ENCODE results near the gene SOX5.

The SOX5 gene

DNA sequence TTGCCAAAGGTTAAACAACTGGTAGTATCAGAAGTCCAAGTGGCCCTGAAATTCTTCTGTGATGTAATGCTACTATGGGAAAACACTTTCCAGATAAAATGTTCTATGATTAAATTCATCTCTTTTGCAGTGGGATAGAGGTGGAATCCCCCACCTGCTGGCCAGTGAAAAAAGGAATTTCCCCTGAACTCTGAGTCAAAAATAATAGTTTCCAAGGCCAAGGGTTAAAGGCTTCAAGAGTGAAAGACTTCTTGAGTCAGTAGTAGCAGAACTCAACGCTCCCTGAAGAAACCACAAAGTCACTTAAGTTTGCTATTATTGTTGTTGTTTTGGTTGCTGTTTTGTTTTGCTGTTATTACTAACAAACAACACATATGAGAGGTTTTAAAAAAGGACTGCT, 330.8 kb downstream of the SOX5 start:
- H3K9ac ChIP-seq (ENCODE audit: low read length), result no peak overlapping the region
- no peaks in the 10 kb centered on the region for H3K27me3 ChIP-seq (ENCODE audit: control insufficient read depth, insufficient read depth, low read length)
- no peaks in the 10 kb centered on the region for H3K9me3 ChIP-seq (ENCODE audit: control insufficient read depth, low read length)
- no peak overlapping the region for H3K4me3 ChIP-seq (ENCODE audit: low read length)
- H3K4me1 ChIP-seq (ENCODE audit: control insufficient read depth, insufficient read depth, low read length), result no peaks in the 10 kb centered on the region
- H3K36me3 ChIP-seq (ENCODE audit: control insufficient read depth, insufficient read depth, low read length), result no peaks in the 10 kb centered on the region

DNA sequence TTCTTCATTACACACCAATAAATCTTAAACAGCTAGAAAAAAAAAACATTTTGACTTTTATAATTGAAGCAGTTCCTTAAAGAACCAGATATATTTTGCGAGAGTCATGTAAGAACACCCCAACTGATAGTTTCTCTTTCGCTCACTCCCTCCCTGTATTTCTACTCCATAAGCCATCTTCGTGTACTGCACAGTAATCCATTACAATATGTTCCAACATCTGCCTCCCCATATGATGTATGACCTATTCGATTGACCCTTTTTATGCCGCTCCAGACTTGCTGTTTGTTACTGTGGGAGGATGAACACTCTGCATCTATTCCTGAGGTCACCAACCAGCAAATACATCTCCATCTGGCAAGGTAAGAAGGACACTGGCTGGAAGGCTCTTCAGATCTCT, 331.7 kb downstream of the SOX5 start:
- H3K4me1 ChIP-seq (ENCODE audit: control insufficient read depth, insufficient read depth, low read length), result no peaks in the 10 kb centered on the region
- H3K27me3 ChIP-seq (ENCODE audit: control insufficient read depth, insufficient read depth, low read length), result no peaks in the 10 kb centered on the region
- H3K9me3 ChIP-seq (ENCODE audit: control insufficient read depth, low read length), result no peaks in the 10 kb centered on the region
- H3K9ac ChIP-seq (ENCODE audit: low read length), result no peak overlapping the region
- H3K36me3 ChIP-seq (ENCODE audit: control insufficient read depth, insufficient read depth, low read length), result no peaks in the 10 kb centered on the region
- H3K4me3 ChIP-seq (ENCODE audit: low read length), result no peak overlapping the region

DNA sequence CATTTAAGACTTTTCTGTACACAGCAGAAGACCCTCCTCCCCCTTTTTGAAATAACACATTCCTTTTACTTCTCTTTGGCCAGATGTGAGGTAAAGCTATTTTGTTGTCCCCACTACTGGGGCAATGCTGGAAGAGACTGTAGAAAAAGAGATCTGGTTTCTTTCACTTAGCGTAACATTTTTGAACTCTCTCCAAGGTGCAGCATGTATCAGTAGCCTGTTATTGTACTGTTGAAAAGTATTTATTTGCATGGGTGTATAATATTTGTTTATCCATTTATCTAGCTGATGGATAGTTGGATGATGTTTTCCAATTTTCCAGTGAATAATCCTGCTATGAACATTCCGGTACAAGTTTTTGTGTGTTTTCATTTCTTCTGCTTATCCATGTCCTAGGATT, 335.2 kb downstream of the SOX5 start:
- H3K4me3 ChIP-seq (ENCODE audit: low read length), result no peak overlapping the region
- H3K9ac ChIP-seq (ENCODE audit: low read length), result no peak overlapping the region
- no peaks in the 10 kb centered on the region for H3K4me1 ChIP-seq (ENCODE audit: control insufficient read depth, insufficient read depth, low read length)
- H3K36me3 ChIP-seq (ENCODE audit: control insufficient read depth, insufficient read depth, low read length), result no peaks in the 10 kb centered on the region
- H3K27me3 ChIP-seq (ENCODE audit: control insufficient read depth, insufficient read depth, low read length), result no peaks in the 10 kb centered on the region
- H3K9me3 ChIP-seq (ENCODE audit: control insufficient read depth, low read length), result no peaks in the 10 kb centered on the region

DNA sequence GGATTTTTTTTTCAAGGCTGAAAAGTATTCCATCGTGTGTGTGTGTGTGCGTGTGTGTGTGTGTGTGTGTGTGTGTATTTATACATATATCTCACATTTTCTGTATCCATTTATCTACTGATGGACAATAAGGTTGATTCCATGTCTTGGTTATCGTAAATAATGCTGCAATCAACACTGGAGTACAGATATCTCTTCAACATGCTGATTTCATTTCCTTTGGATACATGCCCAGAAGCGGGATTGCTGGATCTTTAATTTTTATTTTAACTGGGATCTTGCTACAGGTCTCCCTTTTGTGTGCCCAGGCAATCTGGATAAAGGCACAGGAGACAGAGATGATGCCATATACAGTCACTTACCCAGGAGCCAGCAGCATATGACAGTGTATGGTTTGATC, 338.1 kb downstream of the SOX5 start:
- H3K4me3 ChIP-seq (ENCODE audit: low read length), result no peak overlapping the region
- no peaks in the 10 kb centered on the region for H3K9me3 ChIP-seq (ENCODE audit: control insufficient read depth, low read length)
- H3K9ac ChIP-seq (ENCODE audit: low read length), result no peak overlapping the region
- H3K36me3 ChIP-seq (ENCODE audit: control insufficient read depth, insufficient read depth, low read length), result no peaks in the 10 kb centered on the region
- H3K27me3 ChIP-seq (ENCODE audit: control insufficient read depth, insufficient read depth, low read length), result no peaks in the 10 kb centered on the region
- no peaks in the 10 kb centered on the region for H3K4me1 ChIP-seq (ENCODE audit: control insufficient read depth, insufficient read depth, low read length)

DNA sequence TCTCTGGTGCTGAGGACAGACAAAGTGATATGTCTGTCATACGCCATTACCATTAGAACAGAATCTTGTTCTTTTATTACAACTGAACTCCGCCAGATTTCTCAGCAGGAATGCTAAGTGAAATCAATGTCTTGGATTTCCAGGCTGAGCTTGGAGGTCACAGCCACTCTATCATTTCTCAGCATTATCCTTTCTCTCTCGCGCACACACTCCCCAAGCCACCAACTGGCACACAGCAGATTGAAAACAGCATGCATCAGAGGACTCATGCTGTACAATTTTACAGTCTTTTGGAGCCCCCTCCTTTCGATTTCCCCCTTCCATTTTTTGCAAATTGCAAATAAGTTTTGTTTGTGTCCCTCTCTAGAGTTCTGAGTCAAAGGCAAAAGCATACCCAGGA, 348.6 kb downstream of the SOX5 start:
- Histone ChIP-seq H3K27me3 (ENCODE audit: control insufficient read depth, insufficient read depth, low read length) (no peaks in the 10 kb centered on the region), H3K9ac (ENCODE audit: low read length) (no peak overlapping the region)

DNA sequence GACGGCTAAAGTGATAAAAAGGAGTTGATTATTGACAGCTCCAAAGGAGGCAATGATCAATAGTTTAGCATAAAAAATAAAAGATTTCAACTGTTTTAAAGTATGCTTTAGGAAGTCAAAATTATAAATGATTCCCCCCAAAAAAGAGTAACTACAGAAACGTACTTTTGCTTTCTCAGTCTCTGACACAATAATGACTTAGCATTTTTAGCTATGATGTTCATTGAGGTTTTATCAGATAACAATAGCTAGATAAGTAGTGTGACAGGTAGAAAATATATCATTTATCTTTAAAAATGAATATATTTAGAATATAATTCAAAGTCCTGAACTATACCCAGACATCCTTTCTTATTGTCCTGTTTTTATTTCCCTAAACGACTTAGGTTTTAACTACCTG, 352.9 kb downstream of the SOX5 start:
- Histone ChIP-seq H3K36me3 (ENCODE audit: control insufficient read depth, insufficient read depth, low read length) (no peaks in the 10 kb centered on the region), H3K9ac (ENCODE audit: low read length) (no peak overlapping the region), H3K4me3 (ENCODE audit: low read length) (no peak overlapping the region), H3K27me3 (ENCODE audit: control insufficient read depth, insufficient read depth, low read length) (no peaks in the 10 kb centered on the region), H3K4me1 (ENCODE audit: control insufficient read depth, insufficient read depth, low read length) (no peaks in the 10 kb centered on the region), H3K9me3 (ENCODE audit: control insufficient read depth, low read length) (no peaks in the 10 kb centered on the region)

More for the DNA sequence above, 348.6 kb downstream of the SOX5 start:
- H3K9me3 ChIP-seq (ENCODE audit: control insufficient read depth, low read length), result no peaks in the 10 kb centered on the region
- H3K4me1 ChIP-seq (ENCODE audit: control insufficient read depth, insufficient read depth, low read length), result no peaks in the 10 kb centered on the region
- no peaks in the 10 kb centered on the region for H3K36me3 ChIP-seq (ENCODE audit: control insufficient read depth, insufficient read depth, low read length)
- H3K4me3 ChIP-seq (ENCODE audit: low read length), result no peak overlapping the region

DNA sequence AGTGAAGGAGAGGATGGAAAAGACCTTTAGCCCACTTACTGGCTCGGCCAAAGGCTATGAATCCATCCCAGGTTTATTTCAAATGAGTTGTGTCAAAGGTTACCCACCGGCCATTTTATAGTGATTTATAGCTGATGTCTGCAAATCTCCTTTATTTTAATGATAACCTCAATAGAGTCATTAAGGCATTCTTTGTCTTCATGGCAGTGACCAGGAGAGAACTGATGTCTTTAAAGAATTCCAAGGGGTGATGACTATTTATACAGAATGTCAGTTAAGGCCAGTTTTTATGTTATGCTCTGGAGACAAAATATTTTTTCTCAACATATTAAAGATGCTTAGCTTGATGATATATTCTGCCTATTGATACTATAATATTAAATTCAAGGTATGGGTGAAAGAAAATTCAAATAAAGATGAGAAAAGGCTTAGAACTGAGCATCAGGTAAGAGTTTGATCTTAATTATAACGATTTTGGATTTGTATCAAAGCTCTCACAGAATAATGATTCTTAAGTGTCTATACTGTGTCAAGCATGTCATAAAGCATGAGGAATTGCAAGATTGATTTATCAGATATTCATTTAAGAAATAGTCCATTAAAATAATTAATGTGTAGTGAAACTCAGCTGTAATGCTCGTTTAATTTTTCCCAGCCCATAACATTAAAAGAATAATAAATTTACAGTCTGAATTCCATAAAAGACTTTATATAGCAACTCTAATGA, 361.5 kb downstream of the SOX5 start:
- no peak overlapping the region for H3K9ac ChIP-seq (ENCODE audit: low read length)
- no peaks in the 10 kb centered on the region for H3K36me3 ChIP-seq (ENCODE audit: control insufficient read depth, insufficient read depth, low read length)
- H3K4me3 ChIP-seq (ENCODE audit: low read length), result no peak overlapping the region

GRCh38 chr12:23585782-23586163, 363.7 kb downstream of the SOX5 start:
- Histone ChIP-seq H3K9ac (ENCODE audit: low read length) (no peak overlapping the region), H3K27me3 (ENCODE audit: control insufficient read depth, insufficient read depth, low read length) (no peaks in the 10 kb centered on the region), H3K36me3 (ENCODE audit: control insufficient read depth, insufficient read depth, low read length) (no peaks in the 10 kb centered on the region), H3K9me3 (ENCODE audit: control insufficient read depth, low read length) (no peaks in the 10 kb centered on the region), H3K4me1 (ENCODE audit: control insufficient read depth, insufficient read depth, low read length) (no peaks in the 10 kb centered on the region), H3K4me3 (ENCODE audit: low read length) (no peak overlapping the region)

More for the DNA sequence above, 361.5 kb downstream of the SOX5 start:
- no peaks in the 10 kb centered on the region for H3K4me1 ChIP-seq (ENCODE audit: control insufficient read depth, insufficient read depth, low read length)
- H3K9me3 ChIP-seq (ENCODE audit: control insufficient read depth, low read length), result no peaks in the 10 kb centered on the region
- H3K27me3 ChIP-seq (ENCODE audit: control insufficient read depth, insufficient read depth, low read length), result no peaks in the 10 kb centered on the region

DNA sequence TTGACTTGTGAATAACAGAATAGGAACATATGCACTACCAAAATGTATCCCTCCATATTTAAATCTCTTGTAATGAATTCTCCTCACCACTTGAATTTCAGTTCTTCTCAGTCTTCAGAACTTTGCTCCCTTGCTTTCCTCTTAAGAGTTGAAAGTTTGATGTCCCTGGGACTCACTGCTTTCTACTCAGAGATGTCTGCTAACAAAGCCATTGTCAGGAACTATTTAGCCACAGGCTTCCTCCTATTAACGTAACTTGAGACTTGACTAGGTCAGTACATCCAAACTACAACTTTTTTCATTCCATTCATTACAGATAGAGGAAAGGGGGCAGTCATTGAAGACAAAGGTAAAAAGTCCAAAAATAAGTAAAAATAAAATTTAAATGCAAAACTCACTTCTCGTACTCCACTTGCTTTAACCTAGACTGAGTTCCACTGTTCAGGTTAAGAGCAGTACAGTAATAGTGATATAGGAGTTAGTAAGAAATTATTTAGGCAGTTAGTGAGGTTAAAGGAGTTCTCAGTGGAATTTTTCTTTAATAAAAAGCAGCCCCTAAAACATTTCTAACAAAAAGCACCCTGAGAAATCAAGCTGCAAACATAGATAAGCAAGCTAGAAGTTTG, 364.2 kb downstream of the SOX5 start:
- Histone ChIP-seq H3K9ac (ENCODE audit: low read length) (no peak overlapping the region), H3K27me3 (ENCODE audit: control insufficient read depth, insufficient read depth, low read length) (no peaks in the 10 kb centered on the region), H3K4me3 (ENCODE audit: low read length) (no peak overlapping the region), H3K4me1 (ENCODE audit: control insufficient read depth, insufficient read depth, low read length) (no peaks in the 10 kb centered on the region), H3K36me3 (ENCODE audit: control insufficient read depth, insufficient read depth, low read length) (no peaks in the 10 kb centered on the region), H3K9me3 (ENCODE audit: control insufficient read depth, low read length) (no peaks in the 10 kb centered on the region)

DNA sequence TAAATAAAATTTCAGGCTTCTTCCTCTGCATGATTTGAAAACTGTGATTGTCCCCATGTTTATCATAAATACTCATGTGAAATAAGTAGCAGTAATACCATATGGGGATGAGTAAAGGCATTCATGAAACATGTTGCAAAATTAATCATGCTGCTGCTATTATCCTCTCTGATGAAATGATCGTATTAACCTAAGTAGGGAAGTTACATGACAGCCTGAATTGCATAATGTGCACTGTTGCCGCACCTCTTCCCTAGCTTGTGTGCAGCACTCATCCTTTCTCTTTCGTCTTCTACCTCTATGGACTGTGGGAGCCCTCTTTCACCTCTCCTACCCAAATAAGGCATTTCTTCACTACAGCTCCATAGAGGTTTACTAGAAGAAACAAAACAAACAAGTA, 367.6 kb downstream of the SOX5 start:
- H3K4me3 ChIP-seq (ENCODE audit: low read length), result no peak overlapping the region
- no peaks in the 10 kb centered on the region for H3K36me3 ChIP-seq (ENCODE audit: control insufficient read depth, insufficient read depth, low read length)
- H3K9me3 ChIP-seq (ENCODE audit: control insufficient read depth, low read length), result no peaks in the 10 kb centered on the region
- no peaks in the 10 kb centered on the region for H3K27me3 ChIP-seq (ENCODE audit: control insufficient read depth, insufficient read depth, low read length)
- no peak overlapping the region for H3K9ac ChIP-seq (ENCODE audit: low read length)
- H3K4me1 ChIP-seq (ENCODE audit: control insufficient read depth, insufficient read depth, low read length), result no peaks in the 10 kb centered on the region

GRCh38 chr12:23579257-23579656, 370.2 kb downstream of the SOX5 start:
- Histone ChIP-seq H3K9ac (ENCODE audit: low read length) (no peak overlapping the region), H3K4me1 (ENCODE audit: control insufficient read depth, insufficient read depth, low read length) (no peaks in the 10 kb centered on the region), H3K9me3 (ENCODE audit: control insufficient read depth, low read length) (no peaks in the 10 kb centered on the region), H3K27me3 (ENCODE audit: control insufficient read depth, insufficient read depth, low read length) (no peaks in the 10 kb centered on the region), H3K36me3 (ENCODE audit: control insufficient read depth, insufficient read depth, low read length) (no peaks in the 10 kb centered on the region), H3K4me3 (ENCODE audit: low read length) (no peak overlapping the region)

DNA sequence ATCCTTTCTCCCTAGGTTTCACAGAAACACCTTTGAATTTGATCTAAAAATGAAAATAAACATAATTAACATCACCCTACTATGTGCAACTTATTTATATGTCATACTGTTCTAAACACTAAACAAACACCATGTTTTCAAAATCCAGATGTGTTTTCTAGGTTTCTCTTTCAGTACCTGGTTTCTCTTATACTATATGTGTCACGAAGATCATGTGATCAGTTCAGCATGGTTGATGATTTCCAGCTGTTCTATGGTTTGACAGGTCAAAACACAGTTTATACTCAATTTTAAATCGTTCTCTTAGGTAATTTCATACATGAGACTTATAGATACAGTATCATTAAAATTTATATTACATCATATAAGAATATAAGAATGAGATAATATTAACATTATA, 373.1 kb downstream of the SOX5 start:
- Histone ChIP-seq H3K9me3 (ENCODE audit: control insufficient read depth, low read length) (no peaks in the 10 kb centered on the region), H3K4me3 (ENCODE audit: low read length) (no peak overlapping the region), H3K36me3 (ENCODE audit: control insufficient read depth, insufficient read depth, low read length) (no peaks in the 10 kb centered on the region), H3K27me3 (ENCODE audit: control insufficient read depth, insufficient read depth, low read length) (no peaks in the 10 kb centered on the region), H3K4me1 (ENCODE audit: control insufficient read depth, insufficient read depth, low read length) (no peaks in the 10 kb centered on the region), H3K9ac (ENCODE audit: low read length) (no peak overlapping the region)
